IMR-90 (cell line): Measurements from ENCODE around the gene DYTN. TPM values are rescaled to one million over a fixed set of nuclear protein-coding genes. Genes with fewer than 3 reads are reported as not detected.

Experiments
- ATAC-seq: fragments of 200-7000 bp; cut with Tn5 transposase; 2 replicates; pipeline ENCODE4 v1.9.1; 2020; ENCODE audit warnings: low read depth, mild to moderate bottlenecking, moderate library complexity
- BruUV-seq: library from RNA; stranded (reverse); fragments of 400-500 nt; replicated peaks from 2 replicates; lab custom pipeline; 2021; lab: Mats Ljungman, UMichigan
- CTCF ChIA-PET: fragments of 300-600 bp; formaldehyde crosslinking; extraction: SDS; loops from one replicate; lab custom pipeline; 2021; ENCODE audit warnings: antibody characterized with exemption; lab: Yijun Ruan, JAX
- POLR2A ChIA-PET: fragments of 300-600 bp; sonication (Branson Sonifier 250); formaldehyde crosslinking; loops from one replicate; lab custom pipeline; 2022; ENCODE audit warnings: antibody characterized with exemption; ENCODE audit not compliant: unreplicated experiment; lab: Charles Lee
- DNase-seq: peaks from one replicate; pipeline ENCODE4 v3.0.0; 2013
- H2AFZ ChIP-seq: replicated peaks from 2 replicates; pipeline ENCODE3; 2013; ENCODE audit warnings: low read length, mild to moderate bottlenecking; ENCODE audit not compliant: poor library complexity
- H2AK5ac ChIP-seq: 2 replicates; pipeline ENCODE4 v1.6.1; 2013; ENCODE audit warnings: low read depth, low read length, inconsistent platforms
- H2AK9ac ChIP-seq: replicated peaks from 2 replicates; pipeline ENCODE3; 2013; ENCODE audit warnings: mild to moderate bottlenecking, low read depth, low read length, moderate library complexity; ENCODE audit not compliant: poor library complexity
- H2BK120ac ChIP-seq: 2 replicates; pipeline ENCODE4 v1.6.1; 2013; ENCODE audit warnings: low read depth, low read length, inconsistent platforms
- H2BK15ac ChIP-seq: 3 replicates; pipeline ENCODE4 v1.6.1; 2013; ENCODE audit warnings: low read depth, low read length, inconsistent platforms
- H2BK20ac ChIP-seq: 2 replicates; pipeline ENCODE4 v1.6.1; 2013; ENCODE audit warnings: low read depth, mild to moderate bottlenecking, inconsistent platforms, low read length, moderate library complexity
- H2BK5ac ChIP-seq: 2 replicates; pipeline ENCODE4 v1.6.1; 2013; ENCODE audit warnings: mild to moderate bottlenecking, low read depth, low read length, inconsistent platforms; ENCODE audit not compliant: poor library complexity, severe bottlenecking
- H3K14ac ChIP-seq: replicated peaks from 2 replicates; pipeline ENCODE4 v1.6.1; 2013; ENCODE audit warnings: low read depth, low read length, inconsistent platforms
- H3K18ac ChIP-seq: 2 replicates; pipeline ENCODE4 v1.6.1; 2013; ENCODE audit warnings: low read depth, low read length, control low read depth
- H3K23ac ChIP-seq: 2 replicates; pipeline ENCODE4 v1.6.1; 2013; ENCODE audit warnings: low read depth, low read length, inconsistent platforms
- H3K27ac ChIP-seq: 2 replicates; pipeline ENCODE4 v1.5.1; 2013; ENCODE audit warnings: mild to moderate bottlenecking, control low read depth, low read length; ENCODE audit not compliant: insufficient read depth
- H3K27me3 ChIP-seq: 2 replicates; pipeline ENCODE4 v1.6.1; 2013; ENCODE audit warnings: low read length; ENCODE audit not compliant: control insufficient read depth, insufficient read depth
- H3K36me3 ChIP-seq: 2 replicates; pipeline ENCODE4 v1.6.1; 2013; ENCODE audit warnings: low read length, mixed read lengths; ENCODE audit not compliant: control insufficient read depth, insufficient read depth
- H3K4ac ChIP-seq: 2 replicates; pipeline ENCODE4 v1.6.1; 2013; ENCODE audit warnings: low read depth, low read length, inconsistent platforms
- H3K4me1 ChIP-seq: 2 replicates; pipeline ENCODE4 v1.6.1; 2013; ENCODE audit warnings: low read length, mixed read lengths; ENCODE audit not compliant: control insufficient read depth, insufficient read depth
- H3K4me2 ChIP-seq: 2 replicates; pipeline ENCODE4 v1.6.1; 2013; ENCODE audit warnings: low read depth, mild to moderate bottlenecking, control low read depth, low read length, moderate library complexity
- H3K4me3 ChIP-seq: 2 replicates; pipeline ENCODE4 v1.5.1; 2013; ENCODE audit warnings: low read depth, mild to moderate bottlenecking, control low read depth, low read length, moderate library complexity; ENCODE audit not compliant: insufficient read depth
- H3K56ac ChIP-seq: 2 replicates; pipeline ENCODE4 v1.6.1; 2013; ENCODE audit warnings: low read length, inconsistent platforms; ENCODE audit not compliant: insufficient read depth; ENCODE audit errors: extremely low read depth
- H3K79me1 ChIP-seq, 2 experiments: 2 replicates each; pipeline ENCODE4 v1.6.1; 2013; ENCODE audit warnings: low read length in 2 of 2, inconsistent platforms in 1 of 2, low read depth in 1 of 2
- H3K9ac ChIP-seq: 2 replicates; pipeline ENCODE4 v1.6.1; 2013; ENCODE audit warnings: low read depth, low read length, control low read depth
- H3K9me1 ChIP-seq: 2 replicates; pipeline ENCODE4 v1.6.1; 2013; ENCODE audit warnings: low read length, inconsistent platforms; ENCODE audit not compliant: insufficient read depth
- H3K9me3 ChIP-seq: 2 replicates; pipeline ENCODE4 v1.6.1; 2013; ENCODE audit warnings: low read length; ENCODE audit not compliant: control insufficient read depth, insufficient read depth
- H4K20me1 ChIP-seq: 2 replicates; pipeline ENCODE4 v1.6.1; 2013; ENCODE audit warnings: low read length, inconsistent platforms; ENCODE audit not compliant: insufficient read depth
- H4K5ac ChIP-seq: 2 replicates; pipeline ENCODE4 v1.6.1; 2013; ENCODE audit warnings: mild to moderate bottlenecking, low read depth, low read length, control low read depth
- H4K8ac ChIP-seq, 2 experiments: 2 replicates each; pipeline ENCODE4 v1.6.1; 2013; ENCODE audit warnings: low read depth in 2 of 2, low read length in 2 of 2, control low read depth in 1 of 2, inconsistent platforms in 1 of 2
- H4K91ac ChIP-seq: 2 replicates; pipeline ENCODE4 v1.6.1; 2013; ENCODE audit warnings: low read depth, low read length, inconsistent platforms; ENCODE audit not compliant: insufficient read depth
- BHLHE40 ChIP-seq: fragments of 150-350 bp; IDR thresholded peaks from 2 replicates; pipeline ENCODE4 v1.6.1; 2016; ENCODE audit warnings: mild to moderate bottlenecking, low read depth, low read length
- CHD1 ChIP-seq: IDR thresholded peaks from 2 replicates; pipeline ENCODE4 v1.6.1; 2012; ENCODE audit warnings: low read depth, low read length, improper control_type of control experiment
- SMC3 ChIP-seq: fragments of 150-350 bp; IDR thresholded peaks from 2 replicates; pipeline ENCODE4 v1.6.1; 2016; ENCODE audit warnings: low read depth, mild to moderate bottlenecking, antibody characterized with exemption, low read length, moderate library complexity
- WGBS, 2 experiments: methylation state at CpG; one replicate each; pipeline versions ENCODE4 v1.1.5 to v1.1.7; 2013; ENCODE audit warnings: missing lambda C conversion rate in 2 of 2; ENCODE audit not compliant: insufficient read length in 1 of 2; ENCODE audit errors: extremely low coverage in 2 of 2; 5-methylcytosine and 5-hydroxymethylcytosine counted together
- dilution Hi-C: fragments of 300-500 bp; cut with HindIII; formaldehyde crosslinking; loops from one replicate; pipeline ENCODE4 v1.14.3; 2018; ENCODE audit warnings: low sequenced_read_pairs; ENCODE audit not compliant: unreplicated experiment
- in situ Hi-C: fragments of 300-500 bp; cut with MboI; formaldehyde crosslinking; loops from 3 replicates; pipeline ENCODE4 v1.14.3; 2019; ENCODE audit warnings: low sequenced_read_pairs, inconsistent platforms, mixed read lengths
- intact Hi-C: fragments of 100-400 bp; cut with micrococcal nuclease; formaldehyde crosslinking; loops from 2 replicates; pipeline ENCODE4 v1.10.0; 2022
- polyA plus RNA-seq, 3 experiments: library from polyadenylated mRNA; depleted of rRNA; stranded (reverse); fragments of >200 nt; gene quantifications; 2 replicates each; pipeline ENCODE4 v1.2.3, GENCODE V29; 2012; ENCODE audit warnings: low replicate concordance in 1 of 3
- total RNA-seq: library from RNA; depleted of rRNA; stranded (reverse); fragments of >200 nt; gene quantifications from 2 replicates; pipeline ENCODE4 v1.2.3, GENCODE V29; 2012
- TF ChIP-seq, protein P1 (sequence below): fragments of 150-350 bp; IDR thresholded peaks from 2 replicates; pipeline ENCODE4 v1.6.1; 2017; ENCODE audit warnings: mild to moderate bottlenecking, antibody characterized with exemption, low read length, low read depth

DYTN gene
- total and polyA plus RNA-seq, 2 of the 4 experiments (the other 2 are of a cell fraction), result not detected

DNA sequence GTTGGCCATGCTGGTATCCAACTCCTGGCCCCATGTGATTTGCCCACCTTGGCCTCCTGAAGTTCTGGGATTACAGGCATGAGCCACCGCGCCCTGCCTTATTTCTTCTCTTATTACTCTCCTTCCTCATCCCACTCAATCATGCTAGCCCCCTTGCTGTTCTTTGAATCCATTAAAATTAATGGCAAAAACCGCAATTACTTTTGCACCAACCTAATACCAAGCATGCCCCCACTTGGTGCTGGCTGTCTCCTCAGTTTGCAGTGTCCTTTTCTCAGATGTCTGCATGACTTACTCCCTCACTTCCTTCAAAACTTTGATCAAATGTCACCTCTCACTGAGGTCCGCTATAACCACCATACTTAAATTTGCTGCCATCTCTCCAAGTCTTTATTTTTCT lies 34.6 kb downstream of the DYTN start:
- no peak overlapping the region for H4K5ac ChIP-seq
- H4K91ac ChIP-seq, result no peak overlapping the region
- no peak overlapping the region for H3K4ac ChIP-seq
- ChIA-PET POLR2A (no interaction called here), CTCF (no interaction called here)
- H3K9me1 ChIP-seq, result no peaks in the 10 kb centered on the region
- dilution Hi-C loops, result no loop called here
- no peak overlapping the region for H2AFZ ChIP-seq
- BruUV-seq, result no TSS peak
- H3K4me3 ChIP-seq, result no peak overlapping the region
- ATAC-seq (no peak), DNase-seq (no peak)
- H2BK15ac ChIP-seq, result no peak overlapping the region
- no peak overlapping the region for H2BK120ac ChIP-seq
- no peak overlapping the region for H3K56ac ChIP-seq
- no peak overlapping the region for H3K18ac ChIP-seq
- in situ Hi-C loops, result no loop called here
- no peak overlapping the region for H4K8ac ChIP-seq
- peaks cover 2% of the 10 kb centered on the region; the same call in 1 of the 2 replicates for H3K27me3 ChIP-seq
- H2BK5ac ChIP-seq, result no peak overlapping the region
- H3K14ac ChIP-seq, result no peak overlapping the region
- no peak overlapping the region for H2AK9ac ChIP-seq
- H3K9ac ChIP-seq, result no peak overlapping the region
- H4K20me1 ChIP-seq, result no peaks in the 10 kb centered on the region
- no peak overlapping the region for H3K4me2 ChIP-seq
- H3K23ac ChIP-seq, result no peak overlapping the region
- 83% methylated on average over 2 of the region's 4 CpGs; no CpG with 5 or more reads in 1 of the 2 experiments for WGBS, 2 experiments
- H3K9me3 ChIP-seq, result no peaks in the 10 kb centered on the region
- TF ChIP-seq BHLHE40 (no peak), CHD1 (no peak), SMC3 (no peak)
- TF ChIP-seq, protein P1, sequence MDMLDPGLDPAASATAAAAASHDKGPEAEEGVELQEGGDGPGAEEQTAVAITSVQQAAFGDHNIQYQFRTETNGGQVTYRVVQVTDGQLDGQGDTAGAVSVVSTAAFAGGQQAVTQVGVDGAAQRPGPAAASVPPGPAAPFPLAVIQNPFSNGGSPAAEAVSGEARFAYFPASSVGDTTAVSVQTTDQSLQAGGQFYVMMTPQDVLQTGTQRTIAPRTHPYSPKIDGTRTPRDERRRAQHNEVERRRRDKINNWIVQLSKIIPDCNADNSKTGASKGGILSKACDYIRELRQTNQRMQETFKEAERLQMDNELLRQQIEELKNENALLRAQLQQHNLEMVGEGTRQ, result no peak
- no peaks in the 10 kb centered on the region for H3K4me1 ChIP-seq
- no peak overlapping the region for H3K27ac ChIP-seq
- no peaks in the 10 kb centered on the region for H3K79me1 ChIP-seq
- no peak overlapping the region for H2AK5ac ChIP-seq
- no peak overlapping the region for H2BK20ac ChIP-seq
- H3K36me3 ChIP-seq, result no peaks in the 10 kb centered on the region
- intact Hi-C loops, result loop anchor here (10.0 kb wide), 1 partner anchor 261 kb away; no protein-coding TSS in a partner anchor
